ENCODE measurements around the gene DCAF7. TPM values are rescaled to one million over a fixed set of nuclear protein-coding genes. Genes with fewer than 3 reads are reported as not detected.
A peak's percentile ranks its signal among the peaks of the same experiment; 100 is the strongest.

The DCAF7 gene, protein sequence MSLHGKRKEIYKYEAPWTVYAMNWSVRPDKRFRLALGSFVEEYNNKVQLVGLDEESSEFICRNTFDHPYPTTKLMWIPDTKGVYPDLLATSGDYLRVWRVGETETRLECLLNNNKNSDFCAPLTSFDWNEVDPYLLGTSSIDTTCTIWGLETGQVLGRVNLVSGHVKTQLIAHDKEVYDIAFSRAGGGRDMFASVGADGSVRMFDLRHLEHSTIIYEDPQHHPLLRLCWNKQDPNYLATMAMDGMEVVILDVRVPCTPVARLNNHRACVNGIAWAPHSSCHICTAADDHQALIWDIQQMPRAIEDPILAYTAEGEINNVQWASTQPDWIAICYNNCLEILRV
- total RNA-seq (2021) (91.5 to 99.8 TPM (median 97.8 TPM) in 3 replicates), Bru-seq, nascent RNA (percentile 86 among the genes with signal in this experiment)
- long read RNA-seq, experiment 1, full-length matches to known transcripts = 126 of 208 reads
- long read RNA-seq, experiment 1, partial matches to known transcripts = 8 of 208 reads
- long read RNA-seq, experiment 1, other reads (novel, unspliced or antisense) = 74 of 208 reads
- long read RNA-seq, experiment 2, full-length matches to known transcripts = 51 of 107 reads
- long read RNA-seq, experiment 2, partial matches to known transcripts = 10 of 107 reads
- long read RNA-seq, experiment 2, other reads (novel, unspliced or antisense) = 46 of 107 reads
- long read RNA-seq, experiment 3, full-length matches to known transcripts = 43 of 85 reads
- long read RNA-seq, experiment 3, partial matches to known transcripts = 27 of 85 reads
- long read RNA-seq, experiment 3, other reads (novel, unspliced or antisense) = 15 of 85 reads

DNA sequence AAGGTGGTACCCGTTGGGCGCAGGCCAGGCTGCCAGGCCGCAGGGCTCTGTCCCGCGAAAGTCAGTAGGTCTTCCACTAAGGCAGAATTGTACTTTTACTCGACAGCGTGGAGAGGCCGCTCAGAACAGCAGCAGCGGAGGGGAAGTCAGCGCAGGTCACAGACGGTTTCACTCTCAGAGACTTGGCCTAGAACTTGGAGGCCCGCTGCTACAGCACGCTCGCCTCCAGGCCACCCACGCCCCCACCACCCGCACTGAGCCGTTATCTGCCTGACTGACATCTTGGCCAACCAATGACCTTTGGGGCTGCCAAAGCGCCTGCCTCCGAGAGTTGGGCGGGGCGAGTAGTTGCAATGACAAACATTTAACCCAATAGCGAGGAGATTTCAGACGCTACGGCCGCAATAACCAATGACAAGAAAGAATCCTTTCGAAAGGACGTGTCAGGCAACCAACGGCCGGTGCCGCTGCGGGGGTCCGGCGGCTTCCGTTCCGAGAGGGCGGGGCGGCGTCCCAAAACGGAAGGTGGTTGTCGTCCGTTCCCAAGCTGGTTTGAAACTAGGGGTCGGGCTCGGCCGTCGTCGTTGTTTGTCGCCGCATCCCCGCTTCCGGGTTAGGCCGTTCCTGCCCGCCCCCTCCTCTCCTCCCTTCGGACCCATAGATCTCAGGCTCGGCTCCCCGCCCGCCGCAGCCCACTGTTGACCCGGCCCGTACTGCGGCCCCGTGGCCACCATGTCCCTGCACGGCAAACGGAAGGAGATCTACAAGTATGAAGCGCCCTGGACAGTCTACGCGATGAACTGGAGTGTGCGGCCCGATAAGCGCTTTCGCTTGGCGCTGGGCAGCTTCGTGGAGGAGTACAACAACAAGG lies at the start of gene DCAF7:
DCAF7 (plus strand) TSS at position 532 of the 871 bp plus-strand sequence; CDS start at position 733, 201 bp downstream.
- H3K4me3 Mint-ChIP-seq = peak within 1 kb of the TSS; percentile 97
- no peaks in the 10 kb centered on the region for H3K36me3 Mint-ChIP-seq
- ATAC-seq (peak; percentile 92), DNase-seq (ENCODE audit: low spot score) (peak; percentile 99)
- peaks cover 18% of the 10 kb centered on the region for H3K4me1 Mint-ChIP-seq
- POLR2A ChIA-PET = interaction anchor here (0.5 to 1.1 kb wide), 4 partner anchors 27 to 454 kb away, joined by 3 read pairs; partner anchors contain the start of gene MAP3K3
- H3K9me3 Mint-ChIP-seq = no peaks in the 10 kb centered on the region
- H3K27me3 Mint-ChIP-seq (ENCODE audit: low read depth) = no peaks in the 10 kb centered on the region
- peak within 1 kb of the TSS; percentile 98 for H3K27ac Mint-ChIP-seq
- CTCF ChIA-PET = interaction anchor here (0.6 to 3.3 kb wide), 11 partner anchors 27 to 412 kb away, joined by 3 to 16 read pairs (median 4); partner anchors contain the start of genes KCNH6 and MAP3K3
- 0 out of 2 replicates have a peak, but pooled peaks have one; percentile 39 for TF ChIP-seq ESRRA (CRISPR knock-in tag; IDR thresholded peaks at IDR 0.05; ENCODE audit: borderline replicate concordance)
- TF ChIP-seq, protein P1, sequence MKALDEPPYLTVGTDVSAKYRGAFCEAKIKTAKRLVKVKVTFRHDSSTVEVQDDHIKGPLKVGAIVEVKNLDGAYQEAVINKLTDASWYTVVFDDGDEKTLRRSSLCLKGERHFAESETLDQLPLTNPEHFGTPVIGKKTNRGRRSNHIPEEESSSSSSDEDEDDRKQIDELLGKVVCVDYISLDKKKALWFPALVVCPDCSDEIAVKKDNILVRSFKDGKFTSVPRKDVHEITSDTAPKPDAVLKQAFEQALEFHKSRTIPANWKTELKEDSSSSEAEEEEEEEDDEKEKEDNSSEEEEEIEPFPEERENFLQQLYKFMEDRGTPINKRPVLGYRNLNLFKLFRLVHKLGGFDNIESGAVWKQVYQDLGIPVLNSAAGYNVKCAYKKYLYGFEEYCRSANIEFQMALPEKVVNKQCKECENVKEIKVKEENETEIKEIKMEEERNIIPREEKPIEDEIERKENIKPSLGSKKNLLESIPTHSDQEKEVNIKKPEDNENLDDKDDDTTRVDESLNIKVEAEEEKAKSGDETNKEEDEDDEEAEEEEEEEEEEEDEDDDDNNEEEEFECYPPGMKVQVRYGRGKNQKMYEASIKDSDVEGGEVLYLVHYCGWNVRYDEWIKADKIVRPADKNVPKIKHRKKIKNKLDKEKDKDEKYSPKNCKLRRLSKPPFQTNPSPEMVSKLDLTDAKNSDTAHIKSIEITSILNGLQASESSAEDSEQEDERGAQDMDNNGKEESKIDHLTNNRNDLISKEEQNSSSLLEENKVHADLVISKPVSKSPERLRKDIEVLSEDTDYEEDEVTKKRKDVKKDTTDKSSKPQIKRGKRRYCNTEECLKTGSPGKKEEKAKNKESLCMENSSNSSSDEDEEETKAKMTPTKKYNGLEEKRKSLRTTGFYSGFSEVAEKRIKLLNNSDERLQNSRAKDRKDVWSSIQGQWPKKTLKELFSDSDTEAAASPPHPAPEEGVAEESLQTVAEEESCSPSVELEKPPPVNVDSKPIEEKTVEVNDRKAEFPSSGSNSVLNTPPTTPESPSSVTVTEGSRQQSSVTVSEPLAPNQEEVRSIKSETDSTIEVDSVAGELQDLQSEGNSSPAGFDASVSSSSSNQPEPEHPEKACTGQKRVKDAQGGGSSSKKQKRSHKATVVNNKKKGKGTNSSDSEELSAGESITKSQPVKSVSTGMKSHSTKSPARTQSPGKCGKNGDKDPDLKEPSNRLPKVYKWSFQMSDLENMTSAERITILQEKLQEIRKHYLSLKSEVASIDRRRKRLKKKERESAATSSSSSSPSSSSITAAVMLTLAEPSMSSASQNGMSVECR (CRISPR knock-in tag; IDR thresholded peaks at IDR 0.05; ENCODE audit: borderline replicate concordance) = 0 out of 2 replicates have a peak, but pooled peaks have one; percentile 0
- TF ChIP-seq JAZF1 (CRISPR knock-in tag; IDR thresholded peaks at IDR 0.05) = no peak
- no peak for TF ChIP-seq ZNF317 (CRISPR knock-in tag; IDR thresholded peaks at IDR 0.05; ENCODE audit: borderline replicate concordance, low read depth)
- 0 out of 2 replicates have a peak, but pooled peaks have one; percentile 61 for TF ChIP-seq TEAD1 (CRISPR knock-in tag; IDR thresholded peaks at IDR 0.05)
- TF ChIP-seq NFYB (CRISPR knock-in tag; conservative IDR thresholded peaks at IDR 0.05; ENCODE audit: low read depth) = peak; percentile 96
- TF ChIP-seq, protein P2, sequence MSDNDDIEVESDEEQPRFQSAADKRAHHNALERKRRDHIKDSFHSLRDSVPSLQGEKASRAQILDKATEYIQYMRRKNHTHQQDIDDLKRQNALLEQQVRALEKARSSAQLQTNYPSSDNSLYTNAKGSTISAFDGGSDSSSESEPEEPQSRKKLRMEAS (CRISPR knock-in tag; IDR thresholded peaks at IDR 0.05) = peak; percentile 66
- TF ChIP-seq, protein P3, sequence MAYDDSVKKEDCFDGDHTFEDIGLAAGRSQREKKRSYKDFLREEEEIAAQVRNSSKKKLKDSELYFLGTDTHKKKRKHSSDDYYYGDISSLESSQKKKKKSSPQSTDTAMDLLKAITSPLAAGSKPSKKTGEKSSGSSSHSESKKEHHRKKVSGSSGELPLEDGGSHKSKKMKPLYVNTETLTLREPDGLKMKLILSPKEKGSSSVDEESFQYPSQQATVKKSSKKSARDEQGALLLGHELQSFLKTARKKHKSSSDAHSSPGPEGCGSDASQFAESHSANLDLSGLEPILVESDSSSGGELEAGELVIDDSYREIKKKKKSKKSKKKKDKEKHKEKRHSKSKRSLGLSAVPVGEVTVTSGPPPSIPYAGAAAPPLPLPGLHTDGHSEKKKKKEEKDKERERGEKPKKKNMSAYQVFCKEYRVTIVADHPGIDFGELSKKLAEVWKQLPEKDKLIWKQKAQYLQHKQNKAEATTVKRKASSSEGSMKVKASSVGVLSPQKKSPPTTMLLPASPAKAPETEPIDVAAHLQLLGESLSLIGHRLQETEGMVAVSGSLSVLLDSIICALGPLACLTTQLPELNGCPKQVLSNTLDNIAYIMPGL (CRISPR knock-in tag; IDR thresholded peaks at IDR 0.05) = 0 out of 2 replicates have a peak, but pooled peaks have one; percentile 16
- TF ChIP-seq FOXK1 (CRISPR knock-in tag; IDR thresholded peaks at IDR 0.05) = peak; percentile 74; the same call in 1 of the 2 replicates
- TF ChIP-seq ELF4 (CRISPR knock-in tag; IDR thresholded peaks at IDR 0.05; ENCODE audit: low read depth) = no peak
- peak; percentile 47 for TF ChIP-seq GABPB1 (CRISPR knock-in tag; IDR thresholded peaks at IDR 0.05)
- peak; percentile 97 for TF ChIP-seq MYBL2 (CRISPR knock-in tag; IDR thresholded peaks at IDR 0.05)
- TF ChIP-seq, protein P4, sequence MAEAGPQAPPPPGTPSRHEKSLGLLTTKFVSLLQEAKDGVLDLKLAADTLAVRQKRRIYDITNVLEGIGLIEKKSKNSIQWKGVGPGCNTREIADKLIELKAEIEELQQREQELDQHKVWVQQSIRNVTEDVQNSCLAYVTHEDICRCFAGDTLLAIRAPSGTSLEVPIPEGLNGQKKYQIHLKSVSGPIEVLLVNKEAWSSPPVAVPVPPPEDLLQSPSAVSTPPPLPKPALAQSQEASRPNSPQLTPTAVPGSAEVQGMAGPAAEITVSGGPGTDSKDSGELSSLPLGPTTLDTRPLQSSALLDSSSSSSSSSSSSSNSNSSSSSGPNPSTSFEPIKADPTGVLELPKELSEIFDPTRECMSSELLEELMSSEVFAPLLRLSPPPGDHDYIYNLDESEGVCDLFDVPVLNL (CRISPR knock-in tag; IDR thresholded peaks at IDR 0.05; ENCODE audit: borderline replicate concordance, low read depth) = no peak
- TF ChIP-seq FOXP1 (CRISPR knock-in tag; IDR thresholded peaks at IDR 0.05; ENCODE audit: borderline replicate concordance) = peak; percentile 75
- TF ChIP-seq, protein P5, sequence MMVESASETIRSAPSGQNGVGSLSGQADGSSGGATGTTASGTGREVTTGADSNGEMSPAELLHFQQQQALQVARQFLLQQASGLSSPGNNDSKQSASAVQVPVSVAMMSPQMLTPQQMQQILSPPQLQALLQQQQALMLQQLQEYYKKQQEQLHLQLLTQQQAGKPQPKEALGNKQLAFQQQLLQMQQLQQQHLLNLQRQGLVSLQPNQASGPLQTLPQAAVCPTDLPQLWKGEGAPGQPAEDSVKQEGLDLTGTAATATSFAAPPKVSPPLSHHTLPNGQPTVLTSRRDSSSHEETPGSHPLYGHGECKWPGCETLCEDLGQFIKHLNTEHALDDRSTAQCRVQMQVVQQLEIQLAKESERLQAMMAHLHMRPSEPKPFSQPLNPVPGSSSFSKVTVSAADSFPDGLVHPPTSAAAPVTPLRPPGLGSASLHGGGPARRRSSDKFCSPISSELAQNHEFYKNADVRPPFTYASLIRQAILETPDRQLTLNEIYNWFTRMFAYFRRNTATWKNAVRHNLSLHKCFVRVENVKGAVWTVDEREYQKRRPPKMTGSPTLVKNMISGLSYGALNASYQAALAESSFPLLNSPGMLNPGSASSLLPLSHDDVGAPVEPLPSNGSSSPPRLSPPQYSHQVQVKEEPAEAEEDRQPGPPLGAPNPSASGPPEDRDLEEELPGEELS (CRISPR knock-in tag; IDR thresholded peaks at IDR 0.05) = peak; percentile 67; the same call in 1 of the 2 replicates
- TF ChIP-seq SP1 (CRISPR knock-in tag; conservative IDR thresholded peaks at IDR 0.05) = peak; percentile 93
- TF ChIP-seq EMX1 (CRISPR knock-in tag; IDR thresholded peaks at IDR 0.05) = no peak
- TF ChIP-seq, protein P6, sequence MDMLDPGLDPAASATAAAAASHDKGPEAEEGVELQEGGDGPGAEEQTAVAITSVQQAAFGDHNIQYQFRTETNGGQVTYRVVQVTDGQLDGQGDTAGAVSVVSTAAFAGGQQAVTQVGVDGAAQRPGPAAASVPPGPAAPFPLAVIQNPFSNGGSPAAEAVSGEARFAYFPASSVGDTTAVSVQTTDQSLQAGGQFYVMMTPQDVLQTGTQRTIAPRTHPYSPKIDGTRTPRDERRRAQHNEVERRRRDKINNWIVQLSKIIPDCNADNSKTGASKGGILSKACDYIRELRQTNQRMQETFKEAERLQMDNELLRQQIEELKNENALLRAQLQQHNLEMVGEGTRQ (CRISPR knock-in tag; IDR thresholded peaks at IDR 0.05) = no peak
- TF ChIP-seq, protein P7, sequence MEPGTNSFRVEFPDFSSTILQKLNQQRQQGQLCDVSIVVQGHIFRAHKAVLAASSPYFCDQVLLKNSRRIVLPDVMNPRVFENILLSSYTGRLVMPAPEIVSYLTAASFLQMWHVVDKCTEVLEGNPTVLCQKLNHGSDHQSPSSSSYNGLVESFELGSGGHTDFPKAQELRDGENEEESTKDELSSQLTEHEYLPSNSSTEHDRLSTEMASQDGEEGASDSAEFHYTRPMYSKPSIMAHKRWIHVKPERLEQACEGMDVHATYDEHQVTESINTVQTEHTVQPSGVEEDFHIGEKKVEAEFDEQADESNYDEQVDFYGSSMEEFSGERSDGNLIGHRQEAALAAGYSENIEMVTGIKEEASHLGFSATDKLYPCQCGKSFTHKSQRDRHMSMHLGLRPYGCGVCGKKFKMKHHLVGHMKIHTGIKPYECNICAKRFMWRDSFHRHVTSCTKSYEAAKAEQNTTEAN (CRISPR knock-in tag; IDR thresholded peaks at IDR 0.05) = peak; percentile 66; the same call in 1 of the 2 replicates

Measured in WTC11 (cell line).